GM12878 (cell line): ENCODE measurements around the gene KAZN. TPM values are rescaled to one million over a fixed set of nuclear protein-coding genes. Genes with fewer than 3 reads are reported as not detected.

Experiments
- ATAC-seq: fragments of 200-7000 bp; cut with Tn5 transposase; 3 replicates; pipeline ENCODE4 v1.9.1; 2020; ENCODE audit warnings: mild to moderate bottlenecking, moderate library complexity
- BruUV-seq: library from RNA; stranded (reverse); fragments of 400-500 nt; replicated peaks from 2 replicates; lab custom pipeline; 2021; lab: Mats Ljungman, UMichigan
- CTCF ChIA-PET: fragments of 300-600 bp; sonication (Branson Sonifier 250); formaldehyde crosslinking; extraction: SDS; loops from one replicate; lab custom pipeline; 2021; ENCODE audit warnings: inconsistent platforms; lab: Yijun Ruan, JAX
- POLR2A ChIA-PET: fragments of 350-600 bp; formaldehyde crosslinking; extraction: SDS; loops from one replicate; lab custom pipeline; 2021; ENCODE audit warnings: inconsistent platforms; lab: Charles Lee
- RAD21 ChIA-PET: fragments of 300-600 bp; sonication (Branson Sonifier 250); formaldehyde crosslinking; loops from one replicate; lab custom pipeline; 2023; ENCODE audit warnings: antibody characterized with exemption; ENCODE audit not compliant: unreplicated experiment; lab: Charles Lee
- SMC1A ChIA-PET: fragments of 300-600 bp; sonication (Branson Sonifier 250); formaldehyde crosslinking; loops from one replicate; lab custom pipeline; 2023; ENCODE audit not compliant: unreplicated experiment, uncharacterized antibody; lab: Charles Lee
- DNase-seq: peaks from one replicate; pipeline ENCODE4 v3.0.0-alpha.2; 2011; ENCODE audit warnings: low read depth, low spot score
- FAIRE-seq: peaks from 3 replicates; lab custom pipeline; 2011; peaks lifted over from hg19 to GRCh38; lab: Jason Lieb, UNC
- H2AFZ ChIP-seq: 2 replicates; pipeline ENCODE4 v1.6.0; 2011; ENCODE audit warnings: low read depth, low read length, control low read depth; ENCODE audit not compliant: control insufficient read depth
- H3K27ac ChIP-seq: 2 replicates; pipeline ENCODE4 v1.5.1; 2011; ENCODE audit warnings: control low read depth; ENCODE audit not compliant: control insufficient read depth, insufficient read depth
- H3K27me3 ChIP-seq, 2 experiments: replicated peaks in 1 of 2; 2 replicates each; pipeline versions ENCODE4 v1.6.0 to v1.6.1; 2011; ENCODE audit warnings: low read length in 1 of 2; ENCODE audit not compliant: control insufficient read depth in 2 of 2, insufficient read depth in 2 of 2
- H3K36me3 ChIP-seq, 2 experiments: 2 replicates each; pipeline ENCODE4 v1.5.1; 2011; ENCODE audit warnings: low read length in 1 of 2; ENCODE audit not compliant: control insufficient read depth in 2 of 2, insufficient read depth in 2 of 2
- H3K4me1 ChIP-seq: 2 replicates; pipeline ENCODE4 v1.6.1; 2011; ENCODE audit warnings: mild to moderate bottlenecking, low read length, moderate library complexity, mixed read lengths; ENCODE audit not compliant: control insufficient read depth, insufficient read depth
- H3K4me2 ChIP-seq: 2 replicates; pipeline ENCODE4 v1.6.0; 2011; ENCODE audit warnings: control low read depth; ENCODE audit not compliant: control insufficient read depth, insufficient read depth
- H3K4me3 ChIP-seq: fragments of 200-600 bp; sonication (generic); 2 replicates; pipeline ENCODE4 v1.5.1; 2016
- H3K79me2 ChIP-seq: 2 replicates; pipeline ENCODE4 v1.6.0; 2011; ENCODE audit warnings: low read length; ENCODE audit not compliant: control insufficient read depth, insufficient read depth
- H3K9ac ChIP-seq: 2 replicates; pipeline ENCODE4 v1.8.0; 2011; ENCODE audit warnings: low read length, control low read depth, mixed read lengths; ENCODE audit not compliant: control insufficient read depth, insufficient read depth
- H3K9me3 ChIP-seq: replicated peaks from 3 replicates; pipeline ENCODE4 v1.5.1; 2011; ENCODE audit warnings: mild to moderate bottlenecking, low read length; ENCODE audit not compliant: control insufficient read depth, insufficient read depth
- H4K20me1 ChIP-seq: 2 replicates; pipeline ENCODE4 v1.6.0; 2011; ENCODE audit not compliant: control insufficient read depth, insufficient read depth
- GABPA ChIP-seq: IDR thresholded peaks from 2 replicates; pipeline ENCODE4 v1.6.1; 2014; ENCODE audit warnings: antibody characterized with exemption, low read depth, mild to moderate bottlenecking, inconsistent platforms
- NFIC ChIP-seq: IDR thresholded peaks from 2 replicates; pipeline ENCODE4 v1.6.1; 2012; ENCODE audit warnings: low read depth, mild to moderate bottlenecking, inconsistent platforms, low read length, moderate library complexity
- REST ChIP-seq: IDR thresholded peaks from 2 replicates; pipeline ENCODE4 v1.6.1; 2012; ENCODE audit warnings: mild to moderate bottlenecking, low read depth, low read length
- YY1 ChIP-seq: IDR thresholded peaks from 2 replicates; pipeline ENCODE4 v1.6.1; 2011; ENCODE audit warnings: low read depth, mild to moderate bottlenecking, low read length
- WGBS: methylation state at CpG from one replicate; pipeline ENCODE4 v1.1.6; 2016; ENCODE audit warnings: low lambda C conversion rate; ENCODE audit not compliant: insufficient replicate concordance, insufficient coverage; ENCODE audit errors: missing lambda C conversion rate; 5-methylcytosine and 5-hydroxymethylcytosine counted together
- in situ Hi-C: fragments of 300-500 bp; cut with MboI; formaldehyde crosslinking; loops from 9 replicates; pipeline ENCODE4 v1.14.3; 2018; ENCODE audit warnings: mixed read lengths
- intact Hi-C: fragments of 100-400 bp; cut with micrococcal nuclease; formaldehyde crosslinking; loops from one replicate; pipeline ENCODE4 v1.14.2; 2022; ENCODE audit not compliant: unreplicated experiment
- polyA plus RNA-seq, 11 experiments: library from polyadenylated mRNA; depleted of rRNA in 4 of 11; unstranded in 6 of 11; stranded (reverse) in 5 of 11; fragments of >200 nt; fragmentation: Nextera tagmentation in 4 of 11; fragmentation: Illumina TruSeq in 1 of 11; extraction: Ambion mirVana in 4 of 11; extraction: Trizol in 1 of 11; gene quantifications; 1 replicate in 1 of 11; 2 replicates in 10 of 11; pipeline versions ENCODE4 v1.2.1 to v1.2.3, GENCODE V29; 2011 to 2016; ENCODE audit warnings: inconsistent platforms in 2 of 11, missing spikeins in 2 of 11, low read depth in 1 of 11
- total RNA-seq, 4 experiments: library from RNA; depleted of rRNA in 3 of 4; stranded (reverse); fragments of >200 nt in 3 of 4; fragmentation: Illumina TruSeq in 1 of 4; extraction: Trizol in 1 of 4; gene quantifications; 2 replicates each; pipeline versions ENCODE4 v1.2.1 to v1.2.3, GENCODE V29; 2013 to 2021

KAZN gene
- total and polyA plus RNA-seq, 10 of the 15 experiments (the other 5 are each of a cell fraction or from before 2014, with no cell fraction given), result 0.72 to 4.0 (median 1.2) TPM

DNA sequence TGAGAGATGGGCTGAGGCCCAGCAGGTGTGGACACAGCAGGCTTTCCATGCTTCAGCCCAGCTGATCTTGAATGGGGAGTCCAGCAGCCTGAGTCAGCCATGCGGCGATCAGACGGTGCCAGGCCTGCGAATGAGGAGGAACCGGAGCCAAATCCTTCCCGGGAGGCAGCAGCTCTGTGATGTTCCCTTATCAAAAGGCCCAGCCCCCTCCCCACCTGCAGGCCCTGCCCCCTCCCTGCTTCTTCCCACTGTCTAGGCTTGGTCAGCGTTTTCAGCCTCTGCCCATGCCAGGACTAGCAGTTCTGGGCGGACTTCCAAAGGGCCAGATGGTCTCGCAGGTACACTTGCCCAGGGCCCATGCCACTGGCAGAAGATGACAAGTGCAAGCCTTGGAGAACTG lies 253.8 kb downstream of the KAZN start:
- no peaks in the 10 kb centered on the region for H4K20me1 ChIP-seq
- DNase-seq, result no peak
- ChIA-PET POLR2A (no interaction called here), CTCF (no interaction called here), RAD21 (no interaction called here)
- H3K9ac ChIP-seq, result no peak overlapping the region
- H3K4me1 ChIP-seq, result no peaks in the 10 kb centered on the region
- no peaks in the 10 kb centered on the region for H3K36me3 ChIP-seq
- H3K4me3 ChIP-seq, result no peak overlapping the region
- no peak for ATAC-seq
- intact Hi-C loops, result no loop called here
- TF ChIP-seq NFIC (no peak), GABPA (no peak), YY1 (no peak), REST (no peak)
- TF ChIP-seq, all 136 proteins: peak for 0
- in situ Hi-C loops, result no loop called here
- Histone ChIP-seq H3K27ac (no peak overlapping the region), H3K79me2 (no peaks in the 10 kb centered on the region), H3K27me3 (peaks cover 0 to 3% of the 10 kb centered on the region in 2 experiments; a peak in 2 of 4 replicates), H3K4me2 (no peak overlapping the region), H3K9me3 (no peaks in the 10 kb centered on the region), H2AFZ (no peak overlapping the region)
- 50% methylated on average over 9 of the region's 9 CpGs for WGBS
- SMC1A ChIA-PET, result no interaction called here
- BruUV-seq, result no TSS peak
- FAIRE-seq, result no peak
